Peyer's patch (tissue), 4 donors: Measurements from ENCODE around the gene ATP1B1.

Source experiments
- CTCF ChIP-seq, 6 experiments: fragments of 450-650 bp in 4 of 6; fragments of 200-600 bp in 2 of 6; sonication (generic) in 1 of 6; IDR thresholded peaks; one replicate each; pipeline ENCODE4 v1.5.1; 2017 to 2019; ENCODE audit warnings: antibody characterized with exemption in 6 of 6, mild to moderate bottlenecking in 3 of 6, moderate library complexity in 1 of 6
- POLR2A ChIP-seq, 2 donors: fragments of 450-650 bp; IDR thresholded peaks; one replicate each; pipeline ENCODE4 v1.5.1; 2017; ENCODE audit warnings: antibody characterized with exemption in 2 of 2, mild to moderate bottlenecking in 2 of 2, moderate library complexity in 2 of 2

- no peak for TF ChIP-seq CTCF (IDR thresholded peaks at IDR 0.05)
- TF ChIP-seq POLR2A (IDR thresholded peaks at IDR 0.05), result no peak
Measured at GRCh38 chr1:169118227-169118626, 11.7 kb downstream of the ATP1B1 start.
